GM12891 (cell line): ENCODE measurements around the gene FAM20A.
A peak's percentile ranks its signal among the peaks of the same experiment; 100 is the strongest.
"Not testable (repeated sequence)": the region's sequence is repeated elsewhere in the genome, so short reads cannot be mapped to it uniquely, and the experiment has no call there.

ENCODE experiments used
- DNase-seq: peaks from one replicate; pipeline ENCODE4 v3.0.0; 2011; ENCODE audit warnings: low spot score; ENCODE audit not compliant: insufficient read length
- FAIRE-seq: peaks from 2 replicates; lab custom pipeline; 2011; peaks lifted over from hg19 to GRCh38; lab: Jason Lieb, UNC
- PAX5 ChIP-seq: IDR thresholded peaks from 2 replicates; pipeline ENCODE4 v1.6.1; 2011; ENCODE audit warnings: low read length, moderate library complexity, mild to moderate bottlenecking; ENCODE audit not compliant: insufficient read depth, severe bottlenecking
- POLR2A ChIP-seq: IDR thresholded peaks from 2 replicates; pipeline ENCODE4 v1.6.1; 2011; ENCODE audit warnings: low read depth, low read length, control low read depth
- POLR2AphosphoS5 ChIP-seq: IDR thresholded peaks from 2 replicates; pipeline ENCODE4 v1.6.1; 2011; ENCODE audit warnings: low read depth, low read length, control low read depth
- POU2F2 ChIP-seq: IDR thresholded peaks from 2 replicates; pipeline ENCODE4 v1.6.1; 2011; ENCODE audit warnings: low read depth, mild to moderate bottlenecking, control low read depth, low read length, moderate library complexity
- SPI1 ChIP-seq: IDR thresholded peaks from 2 replicates; pipeline ENCODE4 v1.6.1; 2011; ENCODE audit warnings: low read depth, low read length, control low read depth
- TAF1 ChIP-seq: IDR thresholded peaks from 2 replicates; pipeline ENCODE4 v1.6.1; 2011; ENCODE audit warnings: low read depth, low read length, control low read depth

The FAM20A gene

DNA sequence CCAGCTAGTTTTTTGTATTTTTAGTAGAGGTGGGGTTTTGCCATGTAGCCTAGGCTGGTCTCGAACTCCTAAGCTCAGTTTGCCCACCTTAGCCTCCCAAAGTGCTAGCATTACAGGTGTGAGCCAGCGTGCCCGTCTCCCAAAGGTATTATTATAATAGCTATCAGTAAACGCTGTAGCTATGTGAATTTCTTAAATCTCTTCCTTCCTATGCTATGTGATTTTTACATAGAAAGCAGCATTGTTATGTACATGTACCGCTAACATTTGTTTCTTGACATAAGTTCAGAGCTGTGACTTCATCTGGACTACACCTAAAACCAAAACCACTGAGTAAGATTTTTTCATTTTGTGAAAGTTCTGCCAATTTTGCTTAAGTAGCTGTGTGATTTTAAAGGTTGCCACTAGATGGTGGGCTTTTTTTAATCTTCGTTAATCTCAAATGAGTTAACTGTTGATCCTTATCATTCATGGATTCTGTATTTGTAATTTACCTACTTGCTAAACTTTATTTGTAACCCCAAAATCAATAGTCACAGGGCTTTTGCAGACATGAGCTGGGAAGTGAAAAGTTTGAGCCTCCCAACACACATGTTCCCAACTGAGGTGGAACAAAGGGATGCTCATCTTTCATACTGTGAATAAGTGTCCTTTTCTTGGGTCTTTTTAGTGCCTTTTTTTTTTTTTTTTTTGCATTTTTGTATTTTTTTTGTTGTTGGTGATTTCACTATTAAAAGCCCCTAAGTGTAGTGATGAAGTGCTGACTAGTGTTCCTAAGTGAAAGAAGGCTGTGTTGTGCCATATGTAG, 67.1 kb downstream of the FAM20A start:
- TF ChIP-seq PAX5 (no peak), POLR2AphosphoS5 (no peak), POLR2A (no peak), POU2F2 (no peak), SPI1 (no peak), TAF1 (no peak)
- FAIRE-seq (no peak), DNase-seq (no peak)

DNA sequence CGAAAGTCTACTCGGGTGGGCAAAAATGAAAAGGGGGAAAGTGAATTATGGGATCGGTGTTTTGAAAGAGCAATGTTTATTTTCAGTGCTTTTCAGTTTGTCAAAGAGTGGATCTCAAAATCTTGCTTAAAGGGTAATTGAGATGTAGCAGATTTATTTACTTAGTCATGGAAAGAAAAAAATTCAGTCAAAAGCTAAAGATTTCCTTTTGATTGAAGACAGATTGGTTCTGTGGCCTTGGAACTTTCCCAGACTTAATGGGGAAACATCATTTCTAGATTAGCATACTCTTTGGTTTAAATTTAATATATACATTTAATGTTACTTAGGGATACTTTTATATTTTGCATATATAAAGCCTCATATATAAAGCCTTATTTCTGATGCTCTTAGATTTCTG, 68.3 kb downstream of the FAM20A start:
- DNase-seq = no peak
- FAIRE-seq = no peak
- TF ChIP-seq POLR2A (no peak), POLR2AphosphoS5 (no peak), PAX5 (no peak), TAF1 (no peak), POU2F2 (no peak), SPI1 (no peak)

DNA sequence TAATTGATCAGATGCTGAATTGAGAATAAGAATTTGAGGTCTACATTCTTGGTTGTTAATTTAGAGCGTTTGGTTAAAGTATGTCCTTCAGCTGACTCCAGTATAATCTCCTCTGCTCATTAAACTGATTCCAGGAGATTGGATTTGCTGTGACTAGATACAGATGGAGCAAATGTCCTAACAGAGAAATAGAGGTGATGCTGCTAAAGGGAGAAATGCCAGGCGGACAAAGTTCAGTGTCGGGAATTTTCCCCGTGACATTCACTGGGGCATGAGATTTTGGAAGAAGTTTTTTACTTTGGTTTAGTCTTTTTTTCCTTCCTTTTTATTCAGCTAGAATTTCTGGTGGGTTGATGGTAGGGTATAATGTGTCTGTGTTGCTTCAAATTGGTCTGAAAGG, 69.9 kb downstream of the FAM20A start:
- no peak for DNase-seq
- FAIRE-seq = no peak
- no peak for TF ChIP-seq SPI1
- TF ChIP-seq POLR2A = no peak
- no peak for TF ChIP-seq POLR2AphosphoS5
- no peak for TF ChIP-seq PAX5
- no peak for TF ChIP-seq POU2F2
- no peak for TF ChIP-seq TAF1

DNA sequence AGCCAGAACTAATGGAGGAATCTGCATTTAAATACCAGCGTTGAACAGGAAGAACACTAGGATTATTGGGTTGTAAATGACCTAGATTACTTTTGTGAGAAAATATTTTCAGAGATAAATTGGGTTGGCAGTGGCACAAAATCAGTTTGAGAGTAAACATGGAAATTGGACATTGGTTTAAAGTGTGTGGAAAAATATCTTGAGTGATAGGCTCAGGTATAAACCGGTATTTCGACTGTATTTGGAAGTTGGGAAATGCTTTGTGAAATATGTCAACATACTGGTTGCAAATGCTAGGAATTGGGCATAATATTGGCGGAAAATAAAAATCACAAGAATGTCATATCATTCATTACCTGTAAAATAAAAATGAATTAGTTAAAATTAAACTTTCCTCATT, 73.9 kb downstream of the FAM20A start:
- DNase-seq (no peak), FAIRE-seq (no peak)
- no peak for TF ChIP-seq PAX5
- TF ChIP-seq POU2F2 = no peak
- TF ChIP-seq SPI1 = no peak
- TF ChIP-seq TAF1 = no peak
- no peak for TF ChIP-seq POLR2AphosphoS5
- TF ChIP-seq POLR2A = no peak

DNA sequence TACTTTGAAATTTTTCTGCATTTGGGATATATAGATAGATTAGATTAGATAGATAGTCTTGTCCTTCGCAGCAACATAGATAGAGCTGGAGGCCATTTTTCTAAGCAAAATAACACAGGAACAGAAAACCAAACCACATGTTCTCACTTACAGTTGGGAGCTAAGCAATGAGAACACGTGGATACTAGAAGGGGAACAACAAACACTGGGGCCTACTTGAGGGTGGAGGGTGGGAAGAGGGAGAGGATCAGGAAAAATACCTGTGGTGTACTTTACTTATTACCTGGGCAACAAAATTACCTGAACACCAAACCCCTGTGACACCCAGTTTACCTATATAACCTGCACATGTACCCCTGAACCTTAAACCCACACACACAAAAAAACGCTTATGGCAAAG, 74.6 kb downstream of the FAM20A start:
- no peak for FAIRE-seq
- TF ChIP-seq POU2F2 (no peak), POLR2AphosphoS5 (no peak), PAX5 (no peak), TAF1 (no peak), POLR2A (no peak), SPI1 (no peak)

DNA sequence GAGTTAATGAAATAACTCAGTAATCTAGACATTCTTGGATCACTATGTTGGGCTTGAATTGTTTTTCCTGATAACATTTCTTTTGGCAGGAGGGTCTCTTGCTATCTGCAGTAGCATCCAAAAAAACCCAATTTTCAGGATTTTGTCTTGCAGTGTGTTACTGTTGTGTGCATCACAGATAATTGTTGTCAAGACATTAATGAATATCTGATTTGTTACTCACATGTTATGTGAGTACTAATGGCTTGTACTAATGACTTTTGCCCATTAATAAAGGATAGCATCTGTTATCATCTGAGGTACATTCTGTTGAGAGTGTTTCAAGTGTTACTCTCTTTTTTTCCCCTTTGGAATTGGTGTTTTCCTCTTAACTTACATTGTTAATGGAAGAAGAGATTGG, 78.9 kb downstream of the FAM20A start:
- DNase-seq (no peak), FAIRE-seq (no peak)
- no peak for TF ChIP-seq POLR2A
- TF ChIP-seq POLR2AphosphoS5 = no peak
- TF ChIP-seq POU2F2 = no peak

More for the DNA sequence above, 74.6 kb downstream of the FAM20A start:
- DNase-seq = no peak

DNA sequence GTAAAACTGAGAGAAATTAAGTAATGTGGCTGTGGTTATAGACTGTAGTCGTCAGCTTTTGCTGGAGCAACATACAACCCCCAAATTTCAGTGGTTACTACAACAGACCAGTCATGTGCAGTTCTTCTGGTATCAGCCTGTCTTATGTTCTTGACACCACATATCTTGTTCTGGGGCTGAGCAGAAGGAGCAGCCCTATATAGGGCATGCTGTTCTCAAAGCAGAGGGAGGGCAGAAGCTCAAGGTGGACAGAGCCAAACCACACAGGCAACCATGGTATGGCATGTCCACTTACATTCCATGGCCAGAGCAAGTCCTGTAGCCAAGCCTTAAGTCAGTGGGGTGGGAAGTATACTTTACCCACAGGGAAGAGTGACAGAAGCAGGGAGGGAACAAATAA, 81.3 kb downstream of the FAM20A start:
- DNase-seq = no peak
- peak; percentile 20 for FAIRE-seq
- TF ChIP-seq POLR2A = no peak
- TF ChIP-seq POU2F2 = no peak
- no peak for TF ChIP-seq PAX5
- TF ChIP-seq SPI1 = no peak
- TF ChIP-seq TAF1 = no peak
- no peak for TF ChIP-seq POLR2AphosphoS5

DNA sequence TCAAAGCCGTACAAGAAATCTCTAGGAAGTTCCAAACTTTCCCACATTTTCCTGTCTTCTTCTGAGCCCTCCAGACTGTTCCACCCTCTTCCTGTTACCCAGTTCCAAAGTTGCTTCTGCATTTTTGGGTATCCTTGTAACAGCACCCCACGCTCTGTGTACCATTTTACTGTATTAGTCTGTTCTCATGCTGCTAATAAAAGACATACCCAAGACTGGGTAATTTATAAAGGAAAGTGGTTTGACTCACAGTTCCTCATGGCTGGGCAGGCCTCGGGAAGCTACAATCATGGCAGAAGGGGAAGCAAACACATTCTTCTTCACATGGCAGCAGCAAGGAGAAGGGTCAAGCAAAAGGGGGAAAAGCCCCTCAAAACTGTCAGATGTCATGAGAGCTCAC, 82.1 kb downstream of the FAM20A start:
- DNase-seq, FAIRE-seq: not testable (repeated sequence)

DNA sequence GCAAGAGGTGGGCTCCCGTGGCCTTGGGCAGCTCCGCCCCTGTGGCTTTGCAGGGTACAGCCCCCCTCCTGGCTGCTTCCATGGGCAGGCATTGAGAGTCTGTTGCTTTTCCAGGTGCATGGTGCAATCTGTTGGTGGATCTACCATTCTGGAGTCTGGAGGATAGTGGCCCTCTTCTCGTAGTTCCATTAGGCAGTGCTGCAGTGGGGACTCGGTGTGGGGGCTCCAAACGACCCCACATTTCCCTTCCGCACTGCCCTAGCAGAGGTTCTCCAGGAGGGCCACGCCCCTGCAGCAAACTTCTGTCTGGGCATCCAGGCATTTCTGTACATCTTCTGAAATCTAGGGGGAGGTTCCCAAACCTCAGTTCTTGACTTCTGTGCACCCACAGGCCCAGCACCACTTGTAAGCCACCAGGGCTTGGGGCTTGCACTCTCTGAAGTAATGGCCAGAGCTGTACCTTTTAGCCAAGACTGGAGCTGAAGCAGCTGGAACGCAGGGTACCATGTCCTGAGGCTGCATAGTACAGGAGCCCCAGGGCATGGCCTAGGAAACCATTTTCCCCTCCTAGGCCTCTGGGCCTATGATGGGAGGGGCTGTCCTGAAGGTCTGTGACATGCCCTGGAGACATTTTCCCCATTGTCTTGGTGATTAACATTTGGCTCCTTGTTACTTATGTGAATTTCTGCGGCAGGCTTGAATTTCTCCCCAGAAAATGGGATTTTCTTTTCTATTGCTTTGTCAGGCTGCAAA, 82.9 kb downstream of the FAM20A start:
- peak; percentile 37; the same call in 1 of the 2 replicates for TF ChIP-seq POLR2A
- no peak; the same call in 1 of the 2 replicates for TF ChIP-seq POLR2AphosphoS5
- TF ChIP-seq TAF1 = no peak
- no peak for DNase-seq
- no peak for FAIRE-seq

DNA sequence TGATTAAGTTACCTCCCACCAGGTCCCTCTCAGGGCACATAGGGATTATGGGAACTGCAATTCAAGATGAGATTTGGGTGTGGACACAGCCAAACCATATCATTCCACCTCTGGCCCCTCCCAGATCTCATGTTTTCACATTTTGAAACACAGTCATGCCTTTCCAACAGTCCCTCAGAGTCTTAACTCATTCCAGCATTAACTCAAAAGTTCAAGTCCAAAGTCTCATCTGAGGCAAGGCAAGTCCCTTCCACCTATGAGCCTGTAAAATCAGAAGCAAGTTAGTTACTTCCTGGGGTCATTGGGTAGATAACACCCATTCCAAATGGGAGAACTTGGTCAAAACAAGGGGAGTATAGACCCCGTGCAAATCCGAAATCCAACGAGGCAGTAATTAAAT, 83.6 kb downstream of the FAM20A start:
- not testable (repeated sequence) for DNase-seq, FAIRE-seq
